Panc1 (cell line): ENCODE data around the gene ASPA. TPM values are rescaled to one million over a fixed set of nuclear protein-coding genes. Genes with fewer than 3 reads are reported as not detected.

Experiments
- ATAC-seq: fragments of 200-7000 bp; cut with Tn5 transposase; 2 replicates; pipeline ENCODE4 v1.9.1; 2020; ENCODE audit warnings: mild to moderate bottlenecking, moderate library complexity
- BruUV-seq: library from RNA; stranded (reverse); fragments of 400-500 nt; replicated peaks from 2 replicates; lab custom pipeline; 2021; lab: Mats Ljungman, UMichigan
- CTCF ChIA-PET: fragments of 300-600 bp; sonication (Branson Sonifier 250); formaldehyde crosslinking; loops from one replicate; lab custom pipeline; 2022; ENCODE audit warnings: antibody characterized with exemption; lab: Charles Lee
- POLR2A ChIA-PET: fragments of 300-600 bp; sonication (Branson Sonifier 250); formaldehyde crosslinking; loops from one replicate; lab custom pipeline; 2022; ENCODE audit warnings: antibody characterized with exemption; lab: Charles Lee
- DNase-seq: peaks from one replicate; pipeline ENCODE4 v3.0.0-alpha.2; 2010; ENCODE audit warnings: low read depth, low spot score
- H3K27ac ChIP-seq: 2 replicates; pipeline ENCODE4 v1.5.1; 2011; ENCODE audit warnings: mild to moderate bottlenecking, low read length, inconsistent platforms
- H3K27me3 ChIP-seq: fragments of 200-500 bp; sonication (Bioruptor generic); 2 replicates; pipeline ENCODE4 v1.6.0; 2014; ENCODE audit warnings: low read length, inconsistent platforms; ENCODE audit not compliant: control insufficient read depth, insufficient read depth
- H3K36me3 ChIP-seq: fragments of 200-500 bp; sonication (Bioruptor generic); 2 replicates; pipeline ENCODE4 v1.5.1; 2014; ENCODE audit warnings: inconsistent platforms, mild to moderate bottlenecking, low read length, moderate library complexity; ENCODE audit not compliant: control insufficient read depth, insufficient read depth
- H3K4me1 ChIP-seq: 2 replicates; pipeline ENCODE4 v1.5.1; 2011; ENCODE audit warnings: inconsistent platforms, mild to moderate bottlenecking, low read length, moderate library complexity; ENCODE audit not compliant: control insufficient read depth, insufficient read depth
- H3K4me3 ChIP-seq, 2 experiments: 2 replicates each; pipeline ENCODE4 v1.5.1; 2011 to 2012; ENCODE audit warnings: low read depth in 2 of 2, low read length in 2 of 2, mild to moderate bottlenecking in 2 of 2, inconsistent platforms in 1 of 2, moderate library complexity in 1 of 2
- H3K9me3 ChIP-seq: fragments of 200-500 bp; sonication (Bioruptor generic); 2 replicates; pipeline ENCODE4 v1.5.1; 2014; ENCODE audit warnings: low read depth, mild to moderate bottlenecking, inconsistent platforms, low read length, moderate library complexity; ENCODE audit not compliant: control insufficient read depth, insufficient read depth
- POLR2AphosphoS5 ChIP-seq: IDR thresholded peaks from 2 replicates; pipeline ENCODE4 v1.6.1; 2012; ENCODE audit warnings: mild to moderate bottlenecking, low read depth, low read length, moderate library complexity
- REST ChIP-seq, 2 experiments: IDR thresholded peaks; 2 replicates each; pipeline ENCODE4 v1.6.1; 2011 to 2012; ENCODE audit warnings: low read depth in 2 of 2, control low read depth in 1 of 2, low read length in 1 of 2, mild to moderate bottlenecking in 1 of 2, moderate library complexity in 1 of 2; ENCODE audit not compliant: insufficient read depth in 1 of 2
- SIN3A ChIP-seq: IDR thresholded peaks from 2 replicates; pipeline ENCODE4 v1.6.1; 2012; ENCODE audit warnings: low read depth, mild to moderate bottlenecking, low read length, moderate library complexity, borderline replicate concordance; ENCODE audit not compliant: insufficient read depth
- TCF7L2 ChIP-seq: IDR thresholded peaks from 2 replicates; pipeline ENCODE4 v1.6.1; 2011; ENCODE audit warnings: mild to moderate bottlenecking, low read depth, low read length, inconsistent platforms
- in situ Hi-C: cut with HindIII; loops from 2 replicates; pipeline ENCODE4 v1.10.0; 2016; ENCODE audit warnings: low sequenced_read_pairs, low pct_unique_long_range_greater_than_20kb
- intact Hi-C: fragments of 100-400 bp; cut with micrococcal nuclease; formaldehyde crosslinking; loops from one replicate; pipeline ENCODE4 v1.10.0; 2022; ENCODE audit not compliant: unreplicated experiment
- total RNA-seq: library from RNA; stranded (reverse); gene quantifications from one replicate; pipeline ENCODE4 v1.2.1, GENCODE V29; 2021; ENCODE audit not compliant: unreplicated experiment
- TF ChIP-seq, protein P1 (sequence below): fragments of 450-650 bp; IDR thresholded peaks from 2 replicates; pipeline ENCODE4 v1.5.1; 2017; ENCODE audit warnings: mild to moderate bottlenecking

Gene ASPA
- total RNA-seq, 1 experiment from 2014 or later: not detected

DNA sequence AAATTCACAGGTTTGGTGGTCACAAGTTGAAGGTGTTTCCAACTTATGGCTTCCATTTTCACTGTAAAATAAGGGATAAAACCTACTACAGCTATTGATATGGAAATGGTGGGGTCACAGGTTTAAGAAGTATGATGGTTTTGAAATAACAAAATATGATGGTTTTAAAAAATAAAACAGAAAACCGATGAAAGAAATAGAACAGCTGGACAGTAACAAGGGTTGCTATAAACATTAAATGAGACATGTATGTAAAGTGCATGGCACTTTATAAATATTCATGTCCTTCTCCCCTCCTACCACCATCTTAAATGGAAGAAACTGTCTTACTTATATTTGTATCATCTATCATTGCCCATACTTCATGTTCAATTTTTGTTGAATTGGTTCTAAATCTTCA lies 31.3 kb downstream of the ASPA start:
- TF ChIP-seq SIN3A: no peak
- TF ChIP-seq REST (IDR thresholded peaks at IDR 0.05; ENCODE audit: insufficient read depth in 1 of 2, low read depth in 2 of 2, low read length in 1 of 2): no peak
- TF ChIP-seq, protein P1, sequence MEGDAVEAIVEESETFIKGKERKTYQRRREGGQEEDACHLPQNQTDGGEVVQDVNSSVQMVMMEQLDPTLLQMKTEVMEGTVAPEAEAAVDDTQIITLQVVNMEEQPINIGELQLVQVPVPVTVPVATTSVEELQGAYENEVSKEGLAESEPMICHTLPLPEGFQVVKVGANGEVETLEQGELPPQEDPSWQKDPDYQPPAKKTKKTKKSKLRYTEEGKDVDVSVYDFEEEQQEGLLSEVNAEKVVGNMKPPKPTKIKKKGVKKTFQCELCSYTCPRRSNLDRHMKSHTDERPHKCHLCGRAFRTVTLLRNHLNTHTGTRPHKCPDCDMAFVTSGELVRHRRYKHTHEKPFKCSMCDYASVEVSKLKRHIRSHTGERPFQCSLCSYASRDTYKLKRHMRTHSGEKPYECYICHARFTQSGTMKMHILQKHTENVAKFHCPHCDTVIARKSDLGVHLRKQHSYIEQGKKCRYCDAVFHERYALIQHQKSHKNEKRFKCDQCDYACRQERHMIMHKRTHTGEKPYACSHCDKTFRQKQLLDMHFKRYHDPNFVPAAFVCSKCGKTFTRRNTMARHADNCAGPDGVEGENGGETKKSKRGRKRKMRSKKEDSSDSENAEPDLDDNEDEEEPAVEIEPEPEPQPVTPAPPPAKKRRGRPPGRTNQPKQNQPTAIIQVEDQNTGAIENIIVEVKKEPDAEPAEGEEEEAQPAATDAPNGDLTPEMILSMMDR: no peak
- TF ChIP-seq POLR2AphosphoS5: no peak
- TF ChIP-seq TCF7L2: no peak
- ChIA-PET POLR2A (no interaction called here), CTCF (no interaction called here)
- no TSS peak for BruUV-seq
- no peaks in the 10 kb centered on the region for H3K27me3 ChIP-seq
- H3K9me3 ChIP-seq: no peaks in the 10 kb centered on the region
- in situ Hi-C loops (no loop called here), intact Hi-C loops (no loop called here)
- DNase-seq (no peak), ATAC-seq (no peak)
- no peak overlapping the region for H3K4me3 ChIP-seq
- no peak overlapping the region for H3K27ac ChIP-seq
- H3K4me1 ChIP-seq: no peaks in the 10 kb centered on the region
- no peaks in the 10 kb centered on the region for H3K36me3 ChIP-seq

DNA sequence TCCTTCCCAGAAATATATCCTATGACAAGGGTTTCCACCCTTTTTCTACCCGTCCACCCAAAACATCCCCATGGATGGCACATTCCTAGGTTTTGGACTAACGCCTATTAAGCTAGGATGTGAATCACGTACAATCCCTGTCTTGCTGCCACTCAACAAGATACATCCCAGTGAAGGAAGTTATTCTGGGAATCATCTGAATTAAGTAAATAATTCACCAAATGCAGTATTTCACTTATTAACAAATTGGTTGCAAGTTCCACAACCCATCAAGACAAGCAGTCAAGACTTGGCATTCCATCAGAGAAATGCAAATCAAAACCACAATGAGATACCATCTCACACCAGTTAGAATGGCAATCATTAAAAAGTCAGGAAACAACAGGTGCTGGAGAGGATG lies 32.1 kb downstream of the ASPA start:
- TF ChIP-seq SIN3A (no peak), REST (IDR thresholded peaks at IDR 0.05; ENCODE audit: insufficient read depth in 1 of 2, low read depth in 2 of 2, low read length in 1 of 2) (no peak), POLR2AphosphoS5 (no peak), TCF7L2 (no peak)
- TF ChIP-seq, protein P1: no peak
- intact Hi-C loops: no loop called here
- no peak overlapping the region for H3K4me3 ChIP-seq
- no peak for ATAC-seq
- no peak for DNase-seq
- H3K27ac ChIP-seq: no peak overlapping the region
- no peaks in the 10 kb centered on the region for H3K27me3 ChIP-seq
- H3K4me1 ChIP-seq: no peaks in the 10 kb centered on the region
- POLR2A ChIA-PET: no interaction called here
- CTCF ChIA-PET: no interaction called here
- H3K9me3 ChIP-seq: no peaks in the 10 kb centered on the region
- in situ Hi-C loops: no loop called here
- H3K36me3 ChIP-seq: no peaks in the 10 kb centered on the region
- BruUV-seq: no TSS peak
